Body of pancreas (tissue), 4 donors: ENCODE measurements around the gene COBL.

Experiments used
- POLR2A ChIP-seq, 3 donors: fragments of 450-650 bp; IDR thresholded peaks; one replicate each; pipeline ENCODE4 v1.6.1; 2016; ENCODE audit warnings: antibody characterized with exemption in 3 of 3, mild to moderate bottlenecking in 2 of 3
- TF ChIP-seq, protein P1 (sequence below), 7 experiments: fragments of 450-650 bp in 4 of 7; fragments of 200-600 bp in 3 of 7; sonication (generic) in 3 of 7; IDR thresholded peaks; one replicate each; pipeline ENCODE4 v1.5.1; 2016 to 2019; ENCODE audit warnings: antibody characterized with exemption in 7 of 7

DNA sequence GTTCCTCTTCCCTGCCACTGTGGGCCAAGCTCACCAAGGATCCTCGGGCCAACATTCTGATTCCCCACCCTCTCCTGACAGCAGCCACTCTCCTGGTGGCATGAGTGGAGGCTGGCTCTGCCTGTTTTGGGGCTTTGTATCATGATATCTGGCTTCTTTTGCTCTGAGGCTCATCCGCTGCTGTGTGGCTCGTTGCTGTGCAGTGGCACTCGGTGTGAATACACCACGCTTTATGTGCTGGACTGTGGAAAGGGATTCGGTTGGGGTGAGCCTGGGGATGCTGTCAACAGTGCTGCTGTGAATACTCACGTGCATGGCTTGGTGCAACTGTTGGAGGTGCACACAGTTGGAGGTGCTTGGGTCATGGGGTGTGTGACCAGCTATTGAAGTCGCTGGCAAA, 208.5 kb downstream of the COBL start:
- TF ChIP-seq POLR2A (IDR thresholded peaks at IDR 0.05), result no peak
- TF ChIP-seq, protein P1, sequence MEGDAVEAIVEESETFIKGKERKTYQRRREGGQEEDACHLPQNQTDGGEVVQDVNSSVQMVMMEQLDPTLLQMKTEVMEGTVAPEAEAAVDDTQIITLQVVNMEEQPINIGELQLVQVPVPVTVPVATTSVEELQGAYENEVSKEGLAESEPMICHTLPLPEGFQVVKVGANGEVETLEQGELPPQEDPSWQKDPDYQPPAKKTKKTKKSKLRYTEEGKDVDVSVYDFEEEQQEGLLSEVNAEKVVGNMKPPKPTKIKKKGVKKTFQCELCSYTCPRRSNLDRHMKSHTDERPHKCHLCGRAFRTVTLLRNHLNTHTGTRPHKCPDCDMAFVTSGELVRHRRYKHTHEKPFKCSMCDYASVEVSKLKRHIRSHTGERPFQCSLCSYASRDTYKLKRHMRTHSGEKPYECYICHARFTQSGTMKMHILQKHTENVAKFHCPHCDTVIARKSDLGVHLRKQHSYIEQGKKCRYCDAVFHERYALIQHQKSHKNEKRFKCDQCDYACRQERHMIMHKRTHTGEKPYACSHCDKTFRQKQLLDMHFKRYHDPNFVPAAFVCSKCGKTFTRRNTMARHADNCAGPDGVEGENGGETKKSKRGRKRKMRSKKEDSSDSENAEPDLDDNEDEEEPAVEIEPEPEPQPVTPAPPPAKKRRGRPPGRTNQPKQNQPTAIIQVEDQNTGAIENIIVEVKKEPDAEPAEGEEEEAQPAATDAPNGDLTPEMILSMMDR (IDR thresholded peaks at IDR 0.05), result no peak
